H9 (cell line): ENCODE measurements around the gene HK2. TPM values are rescaled to one million over a fixed set of nuclear protein-coding genes. Genes with fewer than 3 reads are reported as not detected.

Experiments used
- DNase-seq: peaks from one replicate; pipeline ENCODE4 v3.0.0-alpha.2; 2017
- H2AFZ ChIP-seq: one replicate; pipeline ENCODE4 v1.6.1; 2013; ENCODE audit warnings: mild to moderate bottlenecking, low read length, control low read depth, moderate library complexity
- H2AK5ac ChIP-seq: 2 replicates; pipeline ENCODE4 v1.6.1; 2013; ENCODE audit warnings: low read length, control low read depth, mixed read lengths; ENCODE audit not compliant: insufficient read length
- H2BK120ac ChIP-seq: one replicate; pipeline ENCODE4 v1.6.1; 2013; ENCODE audit warnings: low read depth, mild to moderate bottlenecking, low read length, control low read depth, inconsistent platforms; ENCODE audit not compliant: poor library complexity, severe bottlenecking
- H2BK12ac ChIP-seq: 2 replicates; pipeline ENCODE4 v1.6.1; 2013; ENCODE audit warnings: low read length, control low read depth, mixed read lengths, low read depth; ENCODE audit not compliant: insufficient read length
- H2BK15ac ChIP-seq: 2 replicates; pipeline ENCODE4 v1.6.1; 2013; ENCODE audit warnings: low read depth, low read length, control low read depth
- H2BK20ac ChIP-seq: one replicate; pipeline ENCODE4 v1.6.1; 2013; ENCODE audit warnings: low read depth, mild to moderate bottlenecking, low read length, control low read depth, inconsistent platforms; ENCODE audit not compliant: poor library complexity, severe bottlenecking
- H2BK5ac ChIP-seq: 2 replicates; pipeline ENCODE4 v1.6.1; 2013; ENCODE audit warnings: low read length, control low read depth, mixed read lengths; ENCODE audit not compliant: insufficient read length
- H3K14ac ChIP-seq: 2 replicates; pipeline ENCODE4 v1.6.1; 2013; ENCODE audit warnings: low read length, control low read depth; ENCODE audit not compliant: insufficient read depth
- H3K18ac ChIP-seq: 2 replicates; pipeline ENCODE4 v1.6.1; 2013; ENCODE audit warnings: low read depth, mild to moderate bottlenecking, mixed read lengths, low read length, control low read depth; ENCODE audit not compliant: insufficient read length
- H3K23ac ChIP-seq: 2 replicates; pipeline ENCODE4 v1.6.1; 2013; ENCODE audit warnings: low read length, control low read depth, mixed read lengths, low read depth; ENCODE audit not compliant: insufficient read length
- H3K23me2 ChIP-seq: 2 replicates; pipeline ENCODE4 v1.6.1; 2013; ENCODE audit warnings: low read depth, mild to moderate bottlenecking, mixed read lengths, low read length, control low read depth; ENCODE audit not compliant: insufficient read length, poor library complexity, severe bottlenecking
- H3K27ac ChIP-seq: 2 replicates; pipeline ENCODE4 v1.5.1; 2013; ENCODE audit warnings: low read length, control low read depth, mixed read lengths, low read depth; ENCODE audit not compliant: insufficient read length
- H3K27me3 ChIP-seq: 2 replicates; pipeline ENCODE4 v1.6.1; 2013; ENCODE audit warnings: low read length, control low read depth, inconsistent platforms; ENCODE audit not compliant: insufficient read depth
- H3K4ac ChIP-seq: 2 replicates; pipeline ENCODE4 v1.6.1; 2013; ENCODE audit warnings: low read depth, mild to moderate bottlenecking, control low read depth, inconsistent platforms, low read length, moderate library complexity
- H3K4me1 ChIP-seq: 2 replicates; pipeline ENCODE4 v1.6.1; 2013; ENCODE audit warnings: low read length, control low read depth, inconsistent platforms; ENCODE audit not compliant: insufficient read depth
- H3K4me2 ChIP-seq: 2 replicates; pipeline ENCODE4 v1.6.1; 2013; ENCODE audit warnings: low read length, control low read depth, mixed read lengths; ENCODE audit not compliant: insufficient read length, insufficient read depth
- H3K56ac ChIP-seq: 2 replicates; pipeline ENCODE4 v1.6.1; 2013; ENCODE audit warnings: low read depth, mild to moderate bottlenecking, mixed read lengths, low read length, control low read depth; ENCODE audit not compliant: insufficient read length
- H3K79me1 ChIP-seq: 2 replicates; pipeline ENCODE4 v1.6.1; 2013; ENCODE audit warnings: low read depth, mild to moderate bottlenecking, moderate library complexity, low read length, control low read depth, inconsistent platforms; ENCODE audit not compliant: insufficient read depth, poor library complexity, severe bottlenecking
- H3K79me2 ChIP-seq: 2 replicates; pipeline ENCODE4 v1.6.1; 2013; ENCODE audit warnings: low read length, control low read depth, inconsistent platforms; ENCODE audit not compliant: insufficient read depth
- H3K9ac ChIP-seq: 2 replicates; pipeline ENCODE4 v1.6.1; 2013; ENCODE audit warnings: low read length, control low read depth, mixed read lengths; ENCODE audit not compliant: insufficient read length; ENCODE audit errors: extremely low read depth
- H3K9me3 ChIP-seq: one replicate; pipeline ENCODE4 v1.6.1; 2013; ENCODE audit warnings: low read depth, low read length, inconsistent platforms; ENCODE audit not compliant: control insufficient read depth
- H3T11ph ChIP-seq: one replicate; pipeline ENCODE4 v1.6.1; 2013; ENCODE audit warnings: mild to moderate bottlenecking, low read length, control low read depth, inconsistent platforms
- H4K20me1 ChIP-seq: one replicate; pipeline ENCODE4 v1.6.1; 2013; ENCODE audit not compliant: control insufficient read depth, insufficient read length, insufficient read depth
- H4K5ac ChIP-seq: 2 replicates; pipeline ENCODE4 v1.6.1; 2013; ENCODE audit warnings: low read depth, mild to moderate bottlenecking, mixed read lengths, low read length, control low read depth; ENCODE audit not compliant: insufficient read length
- H4K8ac ChIP-seq: replicated peaks from 2 replicates; pipeline ENCODE4 v1.6.1; 2013; ENCODE audit warnings: low read length, control low read depth, mixed read lengths, low read depth; ENCODE audit not compliant: insufficient read length
- H4K91ac ChIP-seq: 2 replicates; pipeline ENCODE4 v1.6.1; 2013; ENCODE audit warnings: low read depth, mild to moderate bottlenecking, moderate library complexity, mixed read lengths, low read length, control low read depth; ENCODE audit not compliant: insufficient read length
- H3K27ac Mint-ChIP-seq, 3 experiments: 2 replicates in 2 of 3; 3 replicates in 1 of 3; pipeline ENCODE4 v1.8.0; 2020 to 2021; ENCODE audit warnings: mixed read lengths in 3 of 3, mild to moderate bottlenecking in 1 of 3, moderate library complexity in 1 of 3
- H3K27me3 Mint-ChIP-seq: 2 replicates; pipeline ENCODE4 v1.8.0; 2021; ENCODE audit warnings: low read depth, mild to moderate bottlenecking, moderate library complexity, mixed read lengths
- H3K36me3 Mint-ChIP-seq, 3 experiments: 2 replicates in 2 of 3; 3 replicates in 1 of 3; pipeline ENCODE4 v1.8.0; 2020 to 2021; ENCODE audit warnings: low read depth in 3 of 3, mixed read lengths in 3 of 3; ENCODE audit not compliant: insufficient read depth in 1 of 3
- H3K4me1 Mint-ChIP-seq, 2 experiments: 2 replicates each; pipeline ENCODE4 v1.8.0; 2020; ENCODE audit warnings: mixed read lengths in 2 of 2
- H3K4me3 Mint-ChIP-seq, 2 experiments: 2 replicates in 1 of 2; 3 replicates in 1 of 2; pipeline ENCODE4 v1.8.0; 2020 to 2021; ENCODE audit warnings: mild to moderate bottlenecking in 2 of 2, mixed read lengths in 2 of 2, moderate library complexity in 1 of 2
- H3K9me3 Mint-ChIP-seq, 2 experiments: 2 replicates in 1 of 2; 3 replicates in 1 of 2; pipeline ENCODE4 v1.8.0; 2020; ENCODE audit warnings: mild to moderate bottlenecking in 2 of 2, mixed read lengths in 2 of 2, moderate library complexity in 1 of 2
- WGBS: extraction: QIAGEN DNeasy Blood & Tissue Kit; methylation state at CpG from one replicate; pipeline ENCODE4 v1.1.7; 2013; ENCODE audit warnings: missing lambda C conversion rate, low lambda C conversion rate, mixed read lengths; ENCODE audit not compliant: insufficient read length; ENCODE audit errors: extremely low coverage; 5-methylcytosine and 5-hydroxymethylcytosine counted together
- total RNA-seq: library from RNA; stranded (reverse); gene quantifications from 2 replicates; pipeline ENCODE4 v1.2.1, GENCODE V29; 2021
- TF ChIP-seq, protein P1 (sequence below): fragments of 200-600 bp; sonication (generic); conservative IDR thresholded peaks from 3 replicates; pipeline ENCODE4 v1.8.0; 2021; ENCODE audit warnings: antibody characterized with exemption, mild to moderate bottlenecking

HK2 gene
- total RNA-seq, 1 experiment from 2014 or later, result 54.3 TPM

DNA sequence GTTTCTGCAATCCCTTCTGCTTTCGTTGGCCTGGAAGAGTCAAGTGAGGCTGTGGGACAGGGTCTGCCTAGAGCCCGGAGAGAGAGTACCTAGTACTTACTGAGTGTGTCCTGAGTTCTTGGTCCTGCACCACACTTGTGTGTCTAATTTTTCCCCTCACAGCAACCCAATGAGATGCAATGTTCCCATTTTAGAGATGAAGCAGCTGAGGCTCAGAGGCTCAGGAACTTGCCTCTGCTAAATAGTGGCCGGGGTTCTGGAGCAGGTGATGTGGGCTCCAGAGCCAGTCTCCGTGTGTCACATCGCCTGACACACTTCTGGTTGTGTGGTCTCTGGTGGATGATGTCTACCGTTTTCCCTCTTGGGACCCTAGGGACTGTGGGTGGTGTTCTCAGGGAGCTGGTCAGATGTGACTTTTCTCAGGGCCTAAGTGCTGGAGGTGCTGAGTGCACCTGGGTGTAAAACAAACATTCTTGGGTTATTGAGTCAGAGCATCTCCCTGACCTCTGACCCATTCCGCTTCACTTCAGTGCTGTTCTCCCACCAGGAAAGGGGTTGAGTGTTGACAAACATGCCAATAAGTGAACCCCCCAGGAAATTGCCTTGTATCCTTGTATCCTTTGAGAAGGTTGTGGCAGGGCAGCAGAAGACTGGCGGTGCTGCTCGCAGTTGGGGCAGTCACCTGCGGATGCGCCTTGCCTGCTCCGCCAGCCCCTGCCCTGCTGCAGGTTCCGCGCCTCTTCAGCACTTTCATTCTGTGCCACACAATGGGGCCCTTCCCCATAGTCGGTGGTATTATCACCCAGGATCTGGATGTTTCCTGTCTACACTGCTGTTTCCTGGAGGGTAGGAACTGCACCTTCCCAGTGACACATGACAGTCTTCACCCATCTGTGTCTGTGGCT is 32.1 kb downstream of the HK2 start:
- Histone ChIP-seq H2AFZ (no peak overlapping the region), H4K8ac (no peak overlapping the region), H3K9ac (no peak overlapping the region), H3K79me2 (peaks cover 6% of the 10 kb centered on the region; the same call in 1 of the 2 replicates), H3K23ac (no peak overlapping the region), H3K18ac (no peak overlapping the region), H3K14ac (no peak overlapping the region), H3K27ac (no peak overlapping the region), H4K91ac (no peak overlapping the region), H3T11ph (no peak overlapping the region), H2BK20ac (no peak overlapping the region), H3K56ac (no peak overlapping the region), H3K9me3 (no peaks in the 10 kb centered on the region), H3K4me2 (no peak overlapping the region), H4K5ac (no peak overlapping the region), H3K4me1 (peaks cover 7% of the 10 kb centered on the region; the same call in 1 of the 2 replicates), H2BK120ac (no peak overlapping the region), H3K27me3 (no peaks in the 10 kb centered on the region), H3K23me2 (no peaks in the 10 kb centered on the region), H2BK15ac (no peak overlapping the region), H4K20me1 (no peaks in the 10 kb centered on the region), H3K79me1 (peaks cover 6% of the 10 kb centered on the region), H2AK5ac (no peak overlapping the region), H2BK12ac (no peak overlapping the region), H3K4ac (no peak overlapping the region), H2BK5ac (no peak overlapping the region)
- Mint-ChIP-seq H3K36me3 (peaks cover 25 to 58% (median 37%) of the 10 kb centered on the region in 3 experiments), H3K9me3 (no peaks in the 10 kb centered on the region), H3K27me3 (no peaks in the 10 kb centered on the region), H3K4me3 (no peak overlapping the region), H3K4me1 (peaks cover 40 to 55% of the 10 kb centered on the region in 2 experiments), H3K27ac (peak overlapping the region in 2 of 3 experiments; percentile 90 to 94; a peak in 4 of 7 replicates)
- no peak for DNase-seq
- no CpG with 5 or more reads among the region's 15 CpGs for WGBS
- TF ChIP-seq, protein P1, sequence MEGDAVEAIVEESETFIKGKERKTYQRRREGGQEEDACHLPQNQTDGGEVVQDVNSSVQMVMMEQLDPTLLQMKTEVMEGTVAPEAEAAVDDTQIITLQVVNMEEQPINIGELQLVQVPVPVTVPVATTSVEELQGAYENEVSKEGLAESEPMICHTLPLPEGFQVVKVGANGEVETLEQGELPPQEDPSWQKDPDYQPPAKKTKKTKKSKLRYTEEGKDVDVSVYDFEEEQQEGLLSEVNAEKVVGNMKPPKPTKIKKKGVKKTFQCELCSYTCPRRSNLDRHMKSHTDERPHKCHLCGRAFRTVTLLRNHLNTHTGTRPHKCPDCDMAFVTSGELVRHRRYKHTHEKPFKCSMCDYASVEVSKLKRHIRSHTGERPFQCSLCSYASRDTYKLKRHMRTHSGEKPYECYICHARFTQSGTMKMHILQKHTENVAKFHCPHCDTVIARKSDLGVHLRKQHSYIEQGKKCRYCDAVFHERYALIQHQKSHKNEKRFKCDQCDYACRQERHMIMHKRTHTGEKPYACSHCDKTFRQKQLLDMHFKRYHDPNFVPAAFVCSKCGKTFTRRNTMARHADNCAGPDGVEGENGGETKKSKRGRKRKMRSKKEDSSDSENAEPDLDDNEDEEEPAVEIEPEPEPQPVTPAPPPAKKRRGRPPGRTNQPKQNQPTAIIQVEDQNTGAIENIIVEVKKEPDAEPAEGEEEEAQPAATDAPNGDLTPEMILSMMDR, result no peak
